MM.1S (cell line): ENCODE data around the gene SWT1.
"Not testable (repeated sequence)": the region's sequence is repeated elsewhere in the genome, so short reads cannot be mapped to it uniquely, and the experiment has no call there.

Experiments used
- EZH2 ChIP-seq: fragments of 300-600 bp; sonication (generic); optimal IDR thresholded peaks from 2 replicates; pipeline ENCODE3; 2017; ENCODE audit warnings: low read depth, mild to moderate bottlenecking, antibody characterized with exemption, low read length, mixed read lengths
- EZH2phosphoT487 ChIP-seq: fragments of 300-600 bp; sonication (generic); IDR thresholded peaks from 2 replicates; pipeline ENCODE4 v1.6.1; 2018; ENCODE audit warnings: antibody characterized with exemption, low read length
- TF ChIP-seq, protein P1 (sequence below): fragments of 300-600 bp; sonication (generic); IDR thresholded peaks from 2 replicates; pipeline ENCODE4 v1.5.1; 2016; ENCODE audit warnings: antibody characterized with exemption, low read length, mixed read lengths

DNA sequence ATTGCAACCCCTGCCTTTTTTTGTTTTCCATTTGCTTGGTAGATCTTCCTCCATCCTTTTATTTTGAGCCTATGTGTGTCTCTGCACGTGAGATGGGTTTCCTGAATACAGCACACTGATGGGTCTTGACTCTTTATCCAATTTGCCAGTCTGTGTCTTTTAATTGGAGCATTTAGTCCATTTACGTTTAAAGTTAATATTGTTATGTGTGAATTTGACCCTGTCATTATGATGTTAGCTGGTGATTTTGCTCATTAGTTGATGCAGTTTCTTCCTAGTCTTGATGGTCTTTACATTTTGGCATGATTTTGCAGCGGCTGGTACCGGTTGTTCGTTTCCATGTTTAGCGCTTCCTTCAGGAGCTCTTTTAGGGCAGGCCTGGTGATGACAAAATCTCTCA lies 98.6 kb downstream of the SWT1 start:
- TF ChIP-seq, protein P1, sequence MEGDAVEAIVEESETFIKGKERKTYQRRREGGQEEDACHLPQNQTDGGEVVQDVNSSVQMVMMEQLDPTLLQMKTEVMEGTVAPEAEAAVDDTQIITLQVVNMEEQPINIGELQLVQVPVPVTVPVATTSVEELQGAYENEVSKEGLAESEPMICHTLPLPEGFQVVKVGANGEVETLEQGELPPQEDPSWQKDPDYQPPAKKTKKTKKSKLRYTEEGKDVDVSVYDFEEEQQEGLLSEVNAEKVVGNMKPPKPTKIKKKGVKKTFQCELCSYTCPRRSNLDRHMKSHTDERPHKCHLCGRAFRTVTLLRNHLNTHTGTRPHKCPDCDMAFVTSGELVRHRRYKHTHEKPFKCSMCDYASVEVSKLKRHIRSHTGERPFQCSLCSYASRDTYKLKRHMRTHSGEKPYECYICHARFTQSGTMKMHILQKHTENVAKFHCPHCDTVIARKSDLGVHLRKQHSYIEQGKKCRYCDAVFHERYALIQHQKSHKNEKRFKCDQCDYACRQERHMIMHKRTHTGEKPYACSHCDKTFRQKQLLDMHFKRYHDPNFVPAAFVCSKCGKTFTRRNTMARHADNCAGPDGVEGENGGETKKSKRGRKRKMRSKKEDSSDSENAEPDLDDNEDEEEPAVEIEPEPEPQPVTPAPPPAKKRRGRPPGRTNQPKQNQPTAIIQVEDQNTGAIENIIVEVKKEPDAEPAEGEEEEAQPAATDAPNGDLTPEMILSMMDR = not testable (repeated sequence)
- TF ChIP-seq EZH2, EZH2phosphoT487: not testable (repeated sequence)
